CD8-positive, alpha-beta memory T cell (primary cell): Measurements from ENCODE around the gene BAAT. TPM values are rescaled to one million over a fixed set of nuclear protein-coding genes. Genes with fewer than 3 reads are reported as not detected.
"Not testable (repeated sequence)": the region's sequence is repeated elsewhere in the genome, so short reads cannot be mapped to it uniquely, and the experiment has no call there.

Experiments
- CTCF ChIA-PET: fragments of 350-600 bp; sonication (Branson Sonifier 250); formaldehyde crosslinking; loops from one replicate; lab custom pipeline; 2021; ENCODE audit warnings: antibody characterized with exemption; lab: Charles Lee
- POLR2A ChIA-PET: fragments of 350-600 bp; sonication (Branson Sonifier 250); formaldehyde crosslinking; loops from one replicate; lab custom pipeline; 2021; ENCODE audit warnings: antibody characterized with exemption; lab: Charles Lee
- DNase-seq, 5 donors: peaks; one replicate each; pipeline versions ENCODE4 v3.0.0 to v3.0.0-alpha.2; 2020 to 2022; ENCODE audit warnings: mixed read lengths in 1 of 5
- H3K27ac ChIP-seq: one replicate; pipeline ENCODE4 v1.7.0; 2013; ENCODE audit warnings: low read depth, mild to moderate bottlenecking, low read length, moderate library complexity
- H3K27me3 ChIP-seq: 2 replicates; pipeline ENCODE4 v1.7.0; 2013; ENCODE audit warnings: low read length, mild to moderate bottlenecking; ENCODE audit not compliant: insufficient read depth, poor library complexity, severe bottlenecking
- H3K36me3 ChIP-seq: 2 replicates; pipeline ENCODE4 v1.7.0; 2013; ENCODE audit warnings: mild to moderate bottlenecking, low read length, moderate library complexity; ENCODE audit not compliant: insufficient read depth
- H3K4me1 ChIP-seq: 2 replicates; pipeline ENCODE4 v1.7.0; 2013; ENCODE audit warnings: mild to moderate bottlenecking, low read length, moderate library complexity; ENCODE audit not compliant: insufficient read depth
- H3K4me3 ChIP-seq: 2 replicates; pipeline ENCODE4 v1.7.0; 2013; ENCODE audit warnings: mild to moderate bottlenecking, low read length
- H3K9me3 ChIP-seq: 2 replicates; pipeline ENCODE4 v1.7.0; 2013; ENCODE audit warnings: mild to moderate bottlenecking, low read length
- H3K27ac Mint-ChIP-seq, 8 donors: one replicate each; pipeline ENCODE4 v1.8.0; 2020 to 2021; ENCODE audit warnings: mixed read lengths in 8 of 8, mild to moderate bottlenecking in 6 of 8, inconsistent platforms in 3 of 8, moderate library complexity in 3 of 8
- H3K27me3 Mint-ChIP-seq, 2 donors: one replicate each; pipeline ENCODE4 v1.8.0; 2020 to 2021; ENCODE audit warnings: mixed read lengths in 2 of 2, mild to moderate bottlenecking in 1 of 2, moderate library complexity in 1 of 2
- H3K36me3 Mint-ChIP-seq, 3 donors: one replicate each; pipeline ENCODE4 v1.8.0; 2020 to 2021; ENCODE audit warnings: mixed read lengths in 3 of 3, inconsistent platforms in 1 of 3, mild to moderate bottlenecking in 1 of 3
- H3K4me1 Mint-ChIP-seq, 3 donors: one replicate each; pipeline ENCODE4 v1.8.0; 2020 to 2021; ENCODE audit warnings: mixed read lengths in 3 of 3, inconsistent platforms in 1 of 3, mild to moderate bottlenecking in 1 of 3
- H3K4me3 Mint-ChIP-seq, 7 donors: one replicate each; pipeline ENCODE4 v1.8.0; 2020 to 2021; ENCODE audit warnings: mixed read lengths in 7 of 7, mild to moderate bottlenecking in 6 of 7, moderate library complexity in 4 of 7, inconsistent platforms in 2 of 7
- H3K9me3 Mint-ChIP-seq, 5 donors: one replicate each; pipeline ENCODE4 v1.8.0; 2020 to 2022; ENCODE audit warnings: mixed read lengths in 5 of 5, mild to moderate bottlenecking in 3 of 5, moderate library complexity in 2 of 5, inconsistent platforms in 1 of 5
- polyA plus RNA-seq: library from polyadenylated mRNA; unstranded; fragments of 300-500 nt; fragmentation: Illumina TruSeq; gene quantifications from one replicate; pipeline ENCODE4 v1.2.3, GENCODE V29; 2021
- total RNA-seq, 2 experiments: library from RNA; stranded (reverse); gene quantifications; one replicate each; pipeline ENCODE4 v1.2.3, GENCODE V29; 2021

The BAAT gene
- total and polyA plus RNA-seq, 3 experiments from 2014 or later: 0.12 TPM; not detected in 2

GRCh38 chr9:101333490-101333889 lies 51.3 kb downstream of the BAAT start:
- no peaks in the 10 kb centered on the region for H3K4me1 Mint-ChIP-seq
- POLR2A ChIA-PET: no interaction called here

GRCh38 chr9:101332362-101332761 lies 52.4 kb downstream of the BAAT start:
- peaks cover 5 to 15% of the 10 kb centered on the region in 2 donors for H3K27me3 Mint-ChIP-seq
- Histone ChIP-seq H3K36me3 (no peaks in the 10 kb centered on the region), H3K9me3 (no peaks in the 10 kb centered on the region), H3K27ac (no peak overlapping the region), H3K4me3 (no peak overlapping the region), H3K4me1 (no peaks in the 10 kb centered on the region), H3K27me3 (no peaks in the 10 kb centered on the region)
- no peak overlapping the region for H3K4me3 Mint-ChIP-seq
- peaks cover 0 to 3% (median 2%) of the 10 kb centered on the region in 5 donors for H3K9me3 Mint-ChIP-seq
- no peak for DNase-seq
- no peak overlapping the region for H3K27ac Mint-ChIP-seq
- H3K4me1 Mint-ChIP-seq: no peaks in the 10 kb centered on the region
- ChIA-PET CTCF (no interaction called here), POLR2A (no interaction called here)
- H3K36me3 Mint-ChIP-seq: no peaks in the 10 kb centered on the region

More at GRCh38 chr9:101333490-101333889, 51.3 kb downstream of the BAAT start:
- Histone ChIP-seq H3K27ac (no peak overlapping the region), H3K36me3 (no peaks in the 10 kb centered on the region), H3K4me3 (no peak overlapping the region), H3K4me1 (no peaks in the 10 kb centered on the region), H3K9me3 (no peaks in the 10 kb centered on the region), H3K27me3 (no peaks in the 10 kb centered on the region)
- DNase-seq: no peak
- H3K27ac Mint-ChIP-seq: no peak overlapping the region
- no peaks in the 10 kb centered on the region for H3K36me3 Mint-ChIP-seq
- peaks cover 5 to 18% of the 10 kb centered on the region in 2 donors for H3K27me3 Mint-ChIP-seq
- H3K9me3 Mint-ChIP-seq: no peaks in the 10 kb centered on the region
- CTCF ChIA-PET: no interaction called here
- H3K4me3 Mint-ChIP-seq: no peak overlapping the region

- H3K36me3 ChIP-seq, H3K36me3 Mint-ChIP-seq, H3K27me3 ChIP-seq, DNase-seq, H3K9me3 Mint-ChIP-seq, H3K4me3 ChIP-seq, H3K4me3 Mint-ChIP-seq, CTCF ChIA-PET, POLR2A ChIA-PET, H3K4me1 ChIP-seq, H3K27ac Mint-ChIP-seq, H3K4me1 Mint-ChIP-seq, H3K9me3 ChIP-seq, H3K27ac ChIP-seq: not testable (repeated sequence)
- H3K27me3 Mint-ChIP-seq: peaks cover 7 to 20% of the 10 kb centered on the region in 2 donors
Observed at GRCh38 chr9:101327422-101327909, 57.3 kb downstream of the BAAT start.

- Mint-ChIP-seq H3K27me3 (peaks cover 7 to 21% of the 10 kb centered on the region in 2 donors), H3K4me3 (no peak overlapping the region), H3K9me3 (peaks cover 0 to 8% (median 4%) of the 10 kb centered on the region in 5 donors), H3K4me1 (no peaks in the 10 kb centered on the region), H3K36me3 (no peaks in the 10 kb centered on the region), H3K27ac (no peak overlapping the region)
- H3K9me3 ChIP-seq: no peaks in the 10 kb centered on the region
- CTCF ChIA-PET: no interaction called here
- POLR2A ChIA-PET: no interaction called here
- H3K4me1 ChIP-seq: no peaks in the 10 kb centered on the region
- no peaks in the 10 kb centered on the region for H3K36me3 ChIP-seq
- no peaks in the 10 kb centered on the region for H3K27me3 ChIP-seq
- no peak overlapping the region for H3K4me3 ChIP-seq
- no peak for DNase-seq
- H3K27ac ChIP-seq: no peak overlapping the region
Observed at GRCh38 chr9:101326501-101326900, 58.3 kb downstream of the BAAT start.

GRCh38 chr9:101326035-101326434 lies 58.8 kb downstream of the BAAT start:
- DNase-seq: no peak
- Histone ChIP-seq H3K9me3 (no peaks in the 10 kb centered on the region), H3K27ac (no peak overlapping the region), H3K36me3 (no peaks in the 10 kb centered on the region), H3K27me3 (no peaks in the 10 kb centered on the region), H3K4me3 (no peak overlapping the region), H3K4me1 (no peaks in the 10 kb centered on the region)
- Mint-ChIP-seq H3K27ac (no peak overlapping the region), H3K27me3 (peaks cover 7 to 24% of the 10 kb centered on the region in 2 donors), H3K4me3 (no peak overlapping the region), H3K9me3 (peaks cover 0 to 8% (median 4%) of the 10 kb centered on the region in 5 donors), H3K4me1 (no peaks in the 10 kb centered on the region), H3K36me3 (no peaks in the 10 kb centered on the region)
- ChIA-PET CTCF (no interaction called here), POLR2A (no interaction called here)

- no peak overlapping the region for H3K4me3 Mint-ChIP-seq
- no peaks in the 10 kb centered on the region for H3K9me3 ChIP-seq
- peaks cover 7 to 32% of the 10 kb centered on the region in 2 donors for H3K27me3 Mint-ChIP-seq
- ChIA-PET CTCF (no interaction called here), POLR2A (no interaction called here)
- H3K36me3 Mint-ChIP-seq: no peaks in the 10 kb centered on the region
- H3K9me3 Mint-ChIP-seq: peaks cover 0 to 8% (median 4%) of the 10 kb centered on the region in 5 donors
- H3K4me3 ChIP-seq: no peak overlapping the region
- no peak overlapping the region for H3K27ac ChIP-seq
- no peak overlapping the region for H3K27ac Mint-ChIP-seq
- DNase-seq: no peak
- H3K27me3 ChIP-seq: no peaks in the 10 kb centered on the region
- H3K36me3 ChIP-seq: no peaks in the 10 kb centered on the region
- H3K4me1 Mint-ChIP-seq: no peaks in the 10 kb centered on the region
- H3K4me1 ChIP-seq: no peaks in the 10 kb centered on the region
Observed at GRCh38 chr9:101325053-101325452, 59.8 kb downstream of the BAAT start.

GRCh38 chr9:101324245-101324804 lies 60.5 kb downstream of the BAAT start:
- POLR2A ChIA-PET: no interaction called here
- Mint-ChIP-seq H3K27ac (no peak overlapping the region), H3K36me3 (no peaks in the 10 kb centered on the region), H3K27me3 (peaks cover 10 to 32% of the 10 kb centered on the region in 2 donors), H3K4me3 (no peak overlapping the region), H3K4me1 (no peaks in the 10 kb centered on the region), H3K9me3 (peaks cover 0 to 8% (median 4%) of the 10 kb centered on the region in 5 donors)
- Histone ChIP-seq H3K27ac (no peak overlapping the region), H3K4me1 (no peaks in the 10 kb centered on the region), H3K9me3 (no peaks in the 10 kb centered on the region), H3K36me3 (no peaks in the 10 kb centered on the region), H3K4me3 (no peak overlapping the region), H3K27me3 (no peaks in the 10 kb centered on the region)
- no peak for DNase-seq
- CTCF ChIA-PET: no interaction called here

- no peaks in the 10 kb centered on the region for H3K4me1 Mint-ChIP-seq
- H3K27ac Mint-ChIP-seq: no peak overlapping the region
- peaks cover 9 to 33% of the 10 kb centered on the region in 2 donors for H3K27me3 Mint-ChIP-seq
- DNase-seq: no peak
- ChIA-PET CTCF (no interaction called here), POLR2A (no interaction called here)
- H3K9me3 Mint-ChIP-seq: peaks cover 0 to 8% (median 4%) of the 10 kb centered on the region in 5 donors
- H3K27ac ChIP-seq: no peak overlapping the region
- no peaks in the 10 kb centered on the region for H3K4me1 ChIP-seq
- no peaks in the 10 kb centered on the region for H3K9me3 ChIP-seq
- H3K36me3 ChIP-seq: no peaks in the 10 kb centered on the region
- no peaks in the 10 kb centered on the region for H3K27me3 ChIP-seq
- H3K4me3 ChIP-seq: no peak overlapping the region
- H3K4me3 Mint-ChIP-seq: no peak overlapping the region
- H3K36me3 Mint-ChIP-seq: no peaks in the 10 kb centered on the region
Observed at GRCh38 chr9:101323129-101323528, 61.7 kb downstream of the BAAT start.
